ENCODE measurements around the gene MMP20.
A peak's percentile ranks its signal among the peaks of the same experiment; 100 is the strongest.

Gene MMP20

GRCh38 chr11:102546923-102547471 is 78.1 kb downstream of the MMP20 start:
- TF ChIP-seq CTCF (IDR thresholded peaks at IDR 0.05; ENCODE audit: extremely low read depth, missing control alignments): no peak
- peak; percentile 32 for DNase-seq (ENCODE audit: low spot score)

GRCh38 chr11:102546427-102546826 is 78.7 kb downstream of the MMP20 start:
- peak; percentile 41 for DNase-seq (ENCODE audit: low spot score)
- TF ChIP-seq CTCF (IDR thresholded peaks at IDR 0.05; ENCODE audit: extremely low read depth, missing control alignments): no peak

- no peak for DNase-seq (ENCODE audit: low spot score)
- TF ChIP-seq CTCF (IDR thresholded peaks at IDR 0.05; ENCODE audit: extremely low read depth, missing control alignments): no peak
Measured at GRCh38 chr11:102545701-102546100, 79.4 kb downstream of the MMP20 start.

DNA sequence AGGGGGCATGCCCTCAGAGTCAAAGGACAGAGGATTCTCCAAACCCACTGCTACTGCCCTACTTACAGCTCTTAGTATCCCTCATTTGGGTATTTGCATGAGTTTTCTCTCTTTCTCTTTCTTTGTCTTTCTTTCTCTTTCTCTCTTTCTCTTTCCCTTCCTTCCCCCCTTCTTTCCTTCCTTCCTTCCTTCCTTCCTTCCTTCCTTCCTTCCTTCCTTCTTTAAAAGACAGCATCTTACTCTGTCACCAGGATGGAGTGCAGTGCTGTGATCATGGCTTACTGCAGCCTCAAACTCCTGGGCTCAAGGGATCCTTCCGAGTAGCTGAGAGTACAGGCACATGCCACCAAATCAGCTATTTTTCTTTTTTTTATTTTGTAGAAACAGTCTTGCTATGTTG is 80.5 kb downstream of the MMP20 start:
- no peak for TF ChIP-seq CTCF (IDR thresholded peaks at IDR 0.05; ENCODE audit: extremely low read depth, missing control alignments)
- no peak for DNase-seq (ENCODE audit: low spot score)

DNA sequence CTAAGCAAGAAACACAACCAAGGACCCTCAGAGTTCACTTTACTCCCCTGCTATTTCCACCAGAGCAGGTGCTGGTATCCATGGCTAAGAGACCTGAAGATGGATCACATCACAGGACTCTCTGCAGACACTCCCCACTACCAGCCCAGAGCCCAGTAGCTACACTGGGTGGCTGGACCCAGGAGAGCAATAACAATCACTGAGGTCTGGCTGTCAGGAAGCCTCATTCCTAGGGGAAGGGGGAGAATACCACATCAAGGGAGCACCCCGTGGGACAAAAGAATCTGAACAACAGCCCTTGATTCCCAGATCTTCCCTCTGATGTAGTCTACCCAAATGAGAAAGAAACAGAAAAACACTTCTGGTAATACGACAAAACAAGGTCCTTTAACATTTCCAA is 85.6 kb downstream of the MMP20 start:
- DNase-seq (ENCODE audit: low spot score): no peak
- TF ChIP-seq CTCF (IDR thresholded peaks at IDR 0.05; ENCODE audit: extremely low read depth, missing control alignments): no peak

DNA sequence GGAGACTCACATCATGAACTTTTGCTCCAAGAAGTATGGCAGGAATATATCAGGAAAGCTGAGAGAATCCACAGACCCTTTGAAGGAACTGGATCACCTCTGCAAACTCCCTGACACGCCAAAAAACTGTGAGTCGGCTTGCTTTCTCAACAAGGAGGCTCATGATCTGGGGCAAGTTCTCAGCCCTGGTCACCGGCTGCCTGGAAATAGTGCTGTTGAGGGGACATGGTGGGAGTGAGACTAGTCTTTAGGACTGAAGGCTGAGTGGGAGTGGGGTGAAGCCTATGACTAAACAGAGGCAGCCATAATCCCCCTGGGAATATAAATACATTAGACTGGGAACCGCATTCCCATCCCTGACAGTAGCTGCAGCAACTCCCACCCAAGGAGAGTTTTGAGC is 86.2 kb downstream of the MMP20 start:
- DNase-seq (ENCODE audit: low spot score): no peak
- no peak for TF ChIP-seq CTCF (IDR thresholded peaks at IDR 0.05; ENCODE audit: extremely low read depth, missing control alignments)

GRCh38 chr11:102534261-102534872 is 90.8 kb downstream of the MMP20 start:
- no peak for TF ChIP-seq CTCF (IDR thresholded peaks at IDR 0.05; ENCODE audit: extremely low read depth, missing control alignments)

More at GRCh38 chr11:102534261-102534872, 90.8 kb downstream of the MMP20 start:
- DNase-seq (ENCODE audit: low spot score): no peak

All from GM20000 (cell line).